Stomach (tissue), 9 donors: ENCODE results near the gene CAPN7. TPM values are rescaled to one million over a fixed set of nuclear protein-coding genes. Genes with fewer than 3 reads are reported as not detected.
A peak's percentile ranks its signal among the peaks of the same experiment; 100 is the strongest.

ENCODE experiments used
- DNase-seq, 2 donors: peaks; one replicate each; pipeline versions ENCODE4 v3.0.0 to v3.0.0-alpha.2; 2013 to 2019
- H3K27ac ChIP-seq, 5 donors: fragments of 200-600 bp in 4 of 5; sonication (generic) in 4 of 5; one replicate each; pipeline ENCODE4 v1.5.1; 2013 to 2019; ENCODE audit warnings: mild to moderate bottlenecking in 1 of 5, moderate library complexity in 1 of 5
- H3K27me3 ChIP-seq, 3 donors: fragments of 200-600 bp; sonication (generic); one replicate each; pipeline ENCODE4 v1.5.1; 2017 to 2019; ENCODE audit warnings: mixed run types in 1 of 3
- H3K36me3 ChIP-seq, 4 donors: fragments of 200-600 bp; sonication (generic); 1 replicate in 3 of 4; 2 replicates in 1 of 4; pipeline ENCODE4 v1.5.1; 2016 to 2019
- H3K4me1 ChIP-seq, 4 donors: fragments of 200-600 bp; sonication (generic); one replicate each; pipeline ENCODE4 v1.5.1; 2016 to 2019
- H3K4me3 ChIP-seq, 4 donors: fragments of 200-600 bp; sonication (generic) in 3 of 4; one replicate each; pipeline ENCODE4 v1.5.1; 2016 to 2019; ENCODE audit warnings: mild to moderate bottlenecking in 1 of 4
- H3K9me3 ChIP-seq, 4 donors: fragments of 200-600 bp; sonication (generic); one replicate each; pipeline ENCODE4 v1.5.1; 2016 to 2019
- EP300 ChIP-seq: sonication (generic); formaldehyde crosslinking; IDR thresholded peaks from one replicate; pipeline ENCODE4 v1.6.1; 2017; ENCODE audit warnings: antibody characterized with exemption
- POLR2A ChIP-seq, 4 donors: fragments of 450-650 bp; IDR thresholded peaks; one replicate each; pipeline ENCODE4 v1.6.1; 2016; ENCODE audit warnings: antibody characterized with exemption in 4 of 4, control low read depth in 2 of 4, mild to moderate bottlenecking in 1 of 4, moderate library complexity in 1 of 4
- POLR2AphosphoS5 ChIP-seq, 3 donors: sonication (generic); formaldehyde crosslinking; IDR thresholded peaks; one replicate each; pipeline ENCODE4 v1.6.1; 2016; ENCODE audit warnings: antibody characterized with exemption in 3 of 3
- WGBS, 5 donors: extraction: QIAGEN DNeasy Blood & Tissue Kit in 3 of 5; methylation state at CpG; one replicate each; pipeline versions ENCODE4 v1.1.5 to v1.1.7; 2013 to 2018; 5-methylcytosine and 5-hydroxymethylcytosine counted together
- intact Hi-C: fragments of 100-400 bp; cut with DNase I; formaldehyde crosslinking; loops from one replicate; pipeline ENCODE4 v1.15.1; 2023; ENCODE audit warnings: low total_unique reads
- polyA plus RNA-seq, 3 donors: library from polyadenylated mRNA; stranded (reverse); fragments of 200-250 nt; gene quantifications; one replicate each; pipeline ENCODE4 v1.2.3, GENCODE V29; 2013
- total RNA-seq, 5 donors: library from RNA; depleted of rRNA; stranded (reverse); fragments of >200 nt; gene quantifications; one replicate each; pipeline versions ENCODE4 v1.1.0 to v1.2.3, GENCODE V29; 2014 to 2016
- TF ChIP-seq, protein P1 (sequence below), 7 experiments: fragments of 450-650 bp in 4 of 7; fragments of 200-600 bp in 3 of 7; sonication (generic) in 3 of 7; IDR thresholded peaks; one replicate each; pipeline ENCODE4 v1.5.1; 2016 to 2019; ENCODE audit warnings: antibody characterized with exemption in 7 of 7, control low read depth in 2 of 7, mild to moderate bottlenecking in 1 of 7
- donor health status: healthy with polysubstance abuse.
- donor health status: Bipolar disorder and iron deficiency.
- donor health status: healthy.

Gene CAPN7
- total and polyA plus RNA-seq, 8 donors, result 7.7 to 483 (median 75.0) TPM

DNA sequence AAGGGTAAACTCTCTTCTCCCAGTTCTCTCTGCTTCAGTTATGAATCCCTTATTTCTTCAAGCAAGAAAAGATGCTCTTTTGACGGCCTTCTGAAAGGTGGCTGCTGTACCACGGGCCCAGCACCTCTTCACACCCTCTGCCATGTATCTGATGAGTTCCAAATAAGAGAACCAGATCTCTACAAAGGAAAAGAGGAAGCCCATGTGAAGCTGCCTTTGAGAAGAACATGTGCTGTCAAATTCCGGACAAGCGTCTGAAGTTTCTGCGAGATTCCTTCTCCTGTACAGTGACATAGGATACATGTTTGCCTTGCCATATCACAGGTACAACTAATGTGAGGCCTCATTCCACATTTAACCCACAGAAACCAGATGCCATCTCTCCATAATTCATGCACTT lies 67.2 kb downstream of the CAPN7 start:
- Histone ChIP-seq H3K4me3 (no peak overlapping the region), H3K36me3 (no peaks in the 10 kb centered on the region), H3K27me3 (no peaks in the 10 kb centered on the region), H3K4me1 (peaks cover 2 to 53% (median 3%) of the 10 kb centered on the region in 4 donors), H3K27ac (peak overlapping the region in 2 of 5 donors; percentile 61 to 72), H3K9me3 (no peaks in the 10 kb centered on the region)
- no peak for DNase-seq
- TF ChIP-seq EP300, result no peak
- TF ChIP-seq, protein P1, sequence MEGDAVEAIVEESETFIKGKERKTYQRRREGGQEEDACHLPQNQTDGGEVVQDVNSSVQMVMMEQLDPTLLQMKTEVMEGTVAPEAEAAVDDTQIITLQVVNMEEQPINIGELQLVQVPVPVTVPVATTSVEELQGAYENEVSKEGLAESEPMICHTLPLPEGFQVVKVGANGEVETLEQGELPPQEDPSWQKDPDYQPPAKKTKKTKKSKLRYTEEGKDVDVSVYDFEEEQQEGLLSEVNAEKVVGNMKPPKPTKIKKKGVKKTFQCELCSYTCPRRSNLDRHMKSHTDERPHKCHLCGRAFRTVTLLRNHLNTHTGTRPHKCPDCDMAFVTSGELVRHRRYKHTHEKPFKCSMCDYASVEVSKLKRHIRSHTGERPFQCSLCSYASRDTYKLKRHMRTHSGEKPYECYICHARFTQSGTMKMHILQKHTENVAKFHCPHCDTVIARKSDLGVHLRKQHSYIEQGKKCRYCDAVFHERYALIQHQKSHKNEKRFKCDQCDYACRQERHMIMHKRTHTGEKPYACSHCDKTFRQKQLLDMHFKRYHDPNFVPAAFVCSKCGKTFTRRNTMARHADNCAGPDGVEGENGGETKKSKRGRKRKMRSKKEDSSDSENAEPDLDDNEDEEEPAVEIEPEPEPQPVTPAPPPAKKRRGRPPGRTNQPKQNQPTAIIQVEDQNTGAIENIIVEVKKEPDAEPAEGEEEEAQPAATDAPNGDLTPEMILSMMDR (IDR thresholded peaks at IDR 0.05), result no peak
- no peak for TF ChIP-seq POLR2A (IDR thresholded peaks at IDR 0.05)
- no peak for TF ChIP-seq POLR2AphosphoS5 (IDR thresholded peaks at IDR 0.05)
- 78 to 87% (median 85%) methylated on average over 5 of the region's 5 CpGs for WGBS, 5 donors
- intact Hi-C loops, result no loop called here

DNA sequence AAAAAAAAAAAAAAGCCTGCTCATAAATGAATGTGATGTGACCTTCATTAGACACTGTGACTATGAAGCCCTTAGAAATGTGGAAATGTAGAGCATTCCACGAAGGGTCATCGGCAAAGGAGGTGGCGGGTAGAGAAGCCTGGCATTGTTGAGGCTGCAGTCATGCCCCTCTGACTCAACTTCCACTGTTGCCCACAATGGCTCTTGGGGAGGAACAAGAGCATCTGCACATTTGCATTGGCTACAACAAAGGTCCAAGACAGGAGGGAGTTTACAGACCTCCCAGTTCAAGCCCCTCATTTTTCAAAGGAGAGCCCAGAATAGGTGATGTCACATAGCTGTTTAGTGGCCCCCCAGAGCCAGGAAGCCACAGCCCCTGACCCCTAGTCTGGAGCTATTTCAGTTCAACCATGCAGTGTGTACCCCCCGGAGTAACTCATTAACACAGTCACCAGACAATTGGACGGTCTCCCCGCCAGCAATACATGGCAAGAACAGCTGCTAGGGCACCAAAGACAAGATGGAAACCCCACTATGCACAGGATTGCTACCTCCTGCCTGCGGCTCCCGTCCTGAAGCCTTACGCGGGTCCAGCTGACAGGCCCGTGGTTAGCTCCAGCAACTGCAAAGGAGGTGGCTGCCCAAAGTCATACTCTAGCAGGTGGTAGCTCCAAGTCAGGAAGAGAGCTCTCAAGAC lies 70.1 kb downstream of the CAPN7 start:
- no peaks in the 10 kb centered on the region for H3K9me3 ChIP-seq
- no peak overlapping the region for H3K27ac ChIP-seq
- H3K36me3 ChIP-seq, result no peaks in the 10 kb centered on the region
- TF ChIP-seq POLR2AphosphoS5 (IDR thresholded peaks at IDR 0.05) (no peak), POLR2A (IDR thresholded peaks at IDR 0.05) (no peak), EP300 (no peak)
- TF ChIP-seq, protein P1 (IDR thresholded peaks at IDR 0.05), result no peak
- intact Hi-C loops, result no loop called here
- WGBS, 5 donors, result 81 to 93% (median 90%) methylated on average over 11 of the region's 11 CpGs
- H3K4me1 ChIP-seq, result peaks cover 0 to 25% (median 0%) of the 10 kb centered on the region in 4 donors
- no peak overlapping the region for H3K4me3 ChIP-seq
- DNase-seq, result no peak
- H3K27me3 ChIP-seq, result no peaks in the 10 kb centered on the region

DNA sequence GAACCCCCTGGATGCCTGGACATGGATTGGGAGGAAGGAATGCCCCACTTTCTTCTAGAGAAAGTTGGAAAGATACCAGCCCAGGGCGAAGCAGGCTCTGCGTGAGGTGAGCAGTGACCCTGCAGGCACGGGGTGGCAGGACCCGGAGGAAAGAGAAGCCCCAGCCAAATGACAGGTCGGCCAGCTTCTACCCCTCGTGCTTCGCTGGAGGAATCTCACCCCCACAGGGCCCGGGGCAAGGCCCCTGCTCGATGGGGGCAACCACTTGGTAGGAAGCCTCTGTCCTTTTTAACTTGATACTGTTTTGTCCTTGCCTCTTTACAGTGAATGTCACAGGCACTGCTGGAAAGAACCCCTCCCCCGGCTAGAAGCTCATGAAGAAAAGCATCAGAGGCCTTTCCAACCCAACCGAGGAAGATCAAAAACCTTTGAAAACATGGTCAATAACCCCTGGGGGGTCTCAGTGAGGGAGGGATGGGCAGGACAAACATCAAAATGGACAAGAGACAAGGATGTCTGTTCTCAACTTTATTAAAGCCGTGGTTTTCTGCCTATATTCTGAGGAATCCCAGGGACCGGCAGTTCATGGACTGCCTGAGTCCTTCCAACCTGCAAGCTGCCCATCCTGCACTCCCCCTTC lies 71.9 kb downstream of the CAPN7 start:
- no peaks in the 10 kb centered on the region for H3K9me3 ChIP-seq
- DNase-seq, result no peak
- no peak overlapping the region for H3K27ac ChIP-seq
- intact Hi-C loops, result no loop called here
- H3K4me3 ChIP-seq, result no peak overlapping the region
- WGBS, 5 donors, result 70 to 80% (median 76%) methylated on average over 13 of the region's 13 CpGs
- H3K27me3 ChIP-seq, result no peaks in the 10 kb centered on the region
- no peaks in the 10 kb centered on the region for H3K36me3 ChIP-seq
- H3K4me1 ChIP-seq, result peaks cover 0 to 8% (median 0%) of the 10 kb centered on the region in 4 donors
- TF ChIP-seq POLR2A (IDR thresholded peaks at IDR 0.05), result no peak
- TF ChIP-seq POLR2AphosphoS5 (IDR thresholded peaks at IDR 0.05), result no peak
- TF ChIP-seq, protein P1 (IDR thresholded peaks at IDR 0.05), result no peak
- TF ChIP-seq EP300, result no peak

DNA sequence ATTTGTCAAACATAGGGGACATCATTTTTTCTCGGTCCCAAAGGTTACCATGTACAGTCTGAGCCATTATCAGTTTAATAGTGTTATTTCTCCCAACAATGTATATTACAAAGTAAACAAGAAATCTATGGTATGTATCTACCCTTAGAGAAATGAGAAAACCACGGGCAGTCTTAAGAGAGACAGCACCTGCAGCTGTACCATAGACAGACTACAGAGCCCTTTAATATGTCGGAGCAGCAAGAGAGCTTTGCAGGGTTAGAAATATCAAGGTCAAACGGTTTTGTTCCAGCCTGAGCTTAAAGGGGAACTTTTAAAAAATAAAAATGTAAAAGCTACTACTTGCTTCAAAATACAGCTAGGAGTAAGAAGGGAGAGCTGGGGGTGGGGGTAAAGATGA lies 73.2 kb downstream of the CAPN7 start:
- Histone ChIP-seq H3K4me3 (no peak overlapping the region), H3K9me3 (no peaks in the 10 kb centered on the region), H3K27ac (no peak overlapping the region), H3K4me1 (peaks cover 0 to 1% (median 0%) of the 10 kb centered on the region in 4 donors), H3K36me3 (no peaks in the 10 kb centered on the region), H3K27me3 (no peaks in the 10 kb centered on the region)
- no peak for DNase-seq
- WGBS, 5 donors, result 55 to 68% (median 64%) methylated on average over 4 of the region's 4 CpGs
- TF ChIP-seq, protein P1 (IDR thresholded peaks at IDR 0.05), result no peak
- no peak for TF ChIP-seq EP300
- TF ChIP-seq POLR2AphosphoS5 (IDR thresholded peaks at IDR 0.05), result no peak
- TF ChIP-seq POLR2A (IDR thresholded peaks at IDR 0.05), result no peak
- intact Hi-C loops, result no loop called here
